H9 (cell line): ENCODE measurements around the gene JAG2. TPM values are rescaled to one million over a fixed set of nuclear protein-coding genes. Genes with fewer than 3 reads are reported as not detected.

Experiments used
- DNase-seq: peaks from one replicate; pipeline ENCODE4 v3.0.0-alpha.2; 2017
- H2AFZ ChIP-seq: one replicate; pipeline ENCODE4 v1.6.1; 2013; ENCODE audit warnings: mild to moderate bottlenecking, low read length, control low read depth, moderate library complexity
- H2AK5ac ChIP-seq: 2 replicates; pipeline ENCODE4 v1.6.1; 2013; ENCODE audit warnings: low read length, control low read depth, mixed read lengths; ENCODE audit not compliant: insufficient read length
- H2BK120ac ChIP-seq: one replicate; pipeline ENCODE4 v1.6.1; 2013; ENCODE audit warnings: low read depth, mild to moderate bottlenecking, low read length, control low read depth, inconsistent platforms; ENCODE audit not compliant: poor library complexity, severe bottlenecking
- H2BK12ac ChIP-seq: 2 replicates; pipeline ENCODE4 v1.6.1; 2013; ENCODE audit warnings: low read length, control low read depth, mixed read lengths, low read depth; ENCODE audit not compliant: insufficient read length
- H2BK15ac ChIP-seq: 2 replicates; pipeline ENCODE4 v1.6.1; 2013; ENCODE audit warnings: low read depth, low read length, control low read depth
- H2BK20ac ChIP-seq: one replicate; pipeline ENCODE4 v1.6.1; 2013; ENCODE audit warnings: low read depth, mild to moderate bottlenecking, low read length, control low read depth, inconsistent platforms; ENCODE audit not compliant: poor library complexity, severe bottlenecking
- H2BK5ac ChIP-seq: 2 replicates; pipeline ENCODE4 v1.6.1; 2013; ENCODE audit warnings: low read length, control low read depth, mixed read lengths; ENCODE audit not compliant: insufficient read length
- H3K14ac ChIP-seq: 2 replicates; pipeline ENCODE4 v1.6.1; 2013; ENCODE audit warnings: low read length, control low read depth; ENCODE audit not compliant: insufficient read depth
- H3K18ac ChIP-seq: 2 replicates; pipeline ENCODE4 v1.6.1; 2013; ENCODE audit warnings: low read depth, mild to moderate bottlenecking, mixed read lengths, low read length, control low read depth; ENCODE audit not compliant: insufficient read length
- H3K23ac ChIP-seq: 2 replicates; pipeline ENCODE4 v1.6.1; 2013; ENCODE audit warnings: low read length, control low read depth, mixed read lengths, low read depth; ENCODE audit not compliant: insufficient read length
- H3K23me2 ChIP-seq: 2 replicates; pipeline ENCODE4 v1.6.1; 2013; ENCODE audit warnings: low read depth, mild to moderate bottlenecking, mixed read lengths, low read length, control low read depth; ENCODE audit not compliant: insufficient read length, poor library complexity, severe bottlenecking
- H3K27ac ChIP-seq: 2 replicates; pipeline ENCODE4 v1.5.1; 2013; ENCODE audit warnings: low read length, control low read depth, mixed read lengths, low read depth; ENCODE audit not compliant: insufficient read length
- H3K27me3 ChIP-seq: 2 replicates; pipeline ENCODE4 v1.6.1; 2013; ENCODE audit warnings: low read length, control low read depth, inconsistent platforms; ENCODE audit not compliant: insufficient read depth
- H3K4ac ChIP-seq: 2 replicates; pipeline ENCODE4 v1.6.1; 2013; ENCODE audit warnings: low read depth, mild to moderate bottlenecking, control low read depth, inconsistent platforms, low read length, moderate library complexity
- H3K4me1 ChIP-seq: 2 replicates; pipeline ENCODE4 v1.6.1; 2013; ENCODE audit warnings: low read length, control low read depth, inconsistent platforms; ENCODE audit not compliant: insufficient read depth
- H3K4me2 ChIP-seq: 2 replicates; pipeline ENCODE4 v1.6.1; 2013; ENCODE audit warnings: low read length, control low read depth, mixed read lengths; ENCODE audit not compliant: insufficient read length, insufficient read depth
- H3K56ac ChIP-seq: 2 replicates; pipeline ENCODE4 v1.6.1; 2013; ENCODE audit warnings: low read depth, mild to moderate bottlenecking, mixed read lengths, low read length, control low read depth; ENCODE audit not compliant: insufficient read length
- H3K79me1 ChIP-seq: 2 replicates; pipeline ENCODE4 v1.6.1; 2013; ENCODE audit warnings: low read depth, mild to moderate bottlenecking, moderate library complexity, low read length, control low read depth, inconsistent platforms; ENCODE audit not compliant: insufficient read depth, poor library complexity, severe bottlenecking
- H3K79me2 ChIP-seq: 2 replicates; pipeline ENCODE4 v1.6.1; 2013; ENCODE audit warnings: low read length, control low read depth, inconsistent platforms; ENCODE audit not compliant: insufficient read depth
- H3K9ac ChIP-seq: 2 replicates; pipeline ENCODE4 v1.6.1; 2013; ENCODE audit warnings: low read length, control low read depth, mixed read lengths; ENCODE audit not compliant: insufficient read length; ENCODE audit errors: extremely low read depth
- H3K9me3 ChIP-seq: one replicate; pipeline ENCODE4 v1.6.1; 2013; ENCODE audit warnings: low read depth, low read length, inconsistent platforms; ENCODE audit not compliant: control insufficient read depth
- H3T11ph ChIP-seq: one replicate; pipeline ENCODE4 v1.6.1; 2013; ENCODE audit warnings: mild to moderate bottlenecking, low read length, control low read depth, inconsistent platforms
- H4K20me1 ChIP-seq: one replicate; pipeline ENCODE4 v1.6.1; 2013; ENCODE audit not compliant: control insufficient read depth, insufficient read length, insufficient read depth
- H4K5ac ChIP-seq: 2 replicates; pipeline ENCODE4 v1.6.1; 2013; ENCODE audit warnings: low read depth, mild to moderate bottlenecking, mixed read lengths, low read length, control low read depth; ENCODE audit not compliant: insufficient read length
- H4K8ac ChIP-seq: replicated peaks from 2 replicates; pipeline ENCODE4 v1.6.1; 2013; ENCODE audit warnings: low read length, control low read depth, mixed read lengths, low read depth; ENCODE audit not compliant: insufficient read length
- H4K91ac ChIP-seq: 2 replicates; pipeline ENCODE4 v1.6.1; 2013; ENCODE audit warnings: low read depth, mild to moderate bottlenecking, moderate library complexity, mixed read lengths, low read length, control low read depth; ENCODE audit not compliant: insufficient read length
- H3K27ac Mint-ChIP-seq, 3 experiments: 2 replicates in 2 of 3; 3 replicates in 1 of 3; pipeline ENCODE4 v1.8.0; 2020 to 2021; ENCODE audit warnings: mixed read lengths in 3 of 3, mild to moderate bottlenecking in 1 of 3, moderate library complexity in 1 of 3
- H3K27me3 Mint-ChIP-seq: 2 replicates; pipeline ENCODE4 v1.8.0; 2021; ENCODE audit warnings: low read depth, mild to moderate bottlenecking, moderate library complexity, mixed read lengths
- H3K36me3 Mint-ChIP-seq, 3 experiments: 2 replicates in 2 of 3; 3 replicates in 1 of 3; pipeline ENCODE4 v1.8.0; 2020 to 2021; ENCODE audit warnings: low read depth in 3 of 3, mixed read lengths in 3 of 3; ENCODE audit not compliant: insufficient read depth in 1 of 3
- H3K4me1 Mint-ChIP-seq, 2 experiments: 2 replicates each; pipeline ENCODE4 v1.8.0; 2020; ENCODE audit warnings: mixed read lengths in 2 of 2
- H3K4me3 Mint-ChIP-seq, 2 experiments: 2 replicates in 1 of 2; 3 replicates in 1 of 2; pipeline ENCODE4 v1.8.0; 2020 to 2021; ENCODE audit warnings: mild to moderate bottlenecking in 2 of 2, mixed read lengths in 2 of 2, moderate library complexity in 1 of 2
- H3K9me3 Mint-ChIP-seq, 2 experiments: 2 replicates in 1 of 2; 3 replicates in 1 of 2; pipeline ENCODE4 v1.8.0; 2020; ENCODE audit warnings: mild to moderate bottlenecking in 2 of 2, mixed read lengths in 2 of 2, moderate library complexity in 1 of 2
- WGBS: extraction: QIAGEN DNeasy Blood & Tissue Kit; methylation state at CpG from one replicate; pipeline ENCODE4 v1.1.7; 2013; ENCODE audit warnings: missing lambda C conversion rate, low lambda C conversion rate, mixed read lengths; ENCODE audit not compliant: insufficient read length; ENCODE audit errors: extremely low coverage; 5-methylcytosine and 5-hydroxymethylcytosine counted together
- total RNA-seq: library from RNA; stranded (reverse); gene quantifications from 2 replicates; pipeline ENCODE4 v1.2.1, GENCODE V29; 2021
- TF ChIP-seq, protein P1 (sequence below): fragments of 200-600 bp; sonication (generic); conservative IDR thresholded peaks from 3 replicates; pipeline ENCODE4 v1.8.0; 2021; ENCODE audit warnings: antibody characterized with exemption, mild to moderate bottlenecking

The JAG2 gene
- total RNA-seq, 1 experiment from 2014 or later: 11.4 TPM

DNA sequence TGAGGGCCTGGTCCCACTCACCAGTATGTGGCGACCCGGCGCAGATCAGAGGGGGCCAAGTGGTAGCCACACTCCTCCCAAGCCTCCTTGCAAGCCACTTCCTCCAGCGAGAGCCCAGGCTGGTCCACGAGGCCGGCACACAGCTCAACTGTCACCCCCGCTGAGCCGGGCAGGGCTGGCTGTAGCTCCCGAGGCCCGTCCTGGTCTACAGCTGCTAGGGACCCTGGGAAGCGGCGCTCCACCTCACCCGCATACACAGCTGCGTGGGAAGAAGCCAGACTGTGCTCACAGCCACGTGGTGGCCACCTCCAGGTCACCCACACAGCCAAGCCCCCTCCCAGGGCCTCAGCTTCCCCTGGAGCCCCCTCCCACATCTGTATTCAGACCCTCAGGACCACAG lies 7.9 kb upstream of the JAG2 start:
- Histone ChIP-seq H3K56ac (no peak overlapping the region), H2BK5ac (no peak overlapping the region), H3K23me2 (no peaks in the 10 kb centered on the region), H2BK15ac (no peak overlapping the region), H2BK20ac (no peak overlapping the region), H4K20me1 (no peaks in the 10 kb centered on the region), H3K23ac (no peak overlapping the region), H3K27ac (no peak overlapping the region), H3K4ac (no peak overlapping the region), H4K91ac (no peak overlapping the region), H3K14ac (no peak overlapping the region), H3K79me2 (no peaks in the 10 kb centered on the region), H3K27me3 (no peaks in the 10 kb centered on the region; the same call in 1 of the 2 replicates), H4K8ac (no peak overlapping the region), H4K5ac (no peak overlapping the region), H2AFZ (no peak overlapping the region), H3K4me1 (no peaks in the 10 kb centered on the region), H3K4me2 (no peak overlapping the region), H3T11ph (no peak overlapping the region), H3K9me3 (no peaks in the 10 kb centered on the region), H3K9ac (no peak overlapping the region), H3K79me1 (no peaks in the 10 kb centered on the region), H3K18ac (no peak overlapping the region), H2BK120ac (no peak overlapping the region), H2AK5ac (no peak overlapping the region), H2BK12ac (no peak overlapping the region)
- Mint-ChIP-seq H3K9me3 (no peaks in the 10 kb centered on the region), H3K27ac (no peak overlapping the region), H3K36me3 (no peaks in the 10 kb centered on the region), H3K27me3 (peaks cover 4% of the 10 kb centered on the region), H3K4me1 (peaks cover 6 to 10% of the 10 kb centered on the region in 2 experiments), H3K4me3 (no peak overlapping the region)
- TF ChIP-seq, protein P1, sequence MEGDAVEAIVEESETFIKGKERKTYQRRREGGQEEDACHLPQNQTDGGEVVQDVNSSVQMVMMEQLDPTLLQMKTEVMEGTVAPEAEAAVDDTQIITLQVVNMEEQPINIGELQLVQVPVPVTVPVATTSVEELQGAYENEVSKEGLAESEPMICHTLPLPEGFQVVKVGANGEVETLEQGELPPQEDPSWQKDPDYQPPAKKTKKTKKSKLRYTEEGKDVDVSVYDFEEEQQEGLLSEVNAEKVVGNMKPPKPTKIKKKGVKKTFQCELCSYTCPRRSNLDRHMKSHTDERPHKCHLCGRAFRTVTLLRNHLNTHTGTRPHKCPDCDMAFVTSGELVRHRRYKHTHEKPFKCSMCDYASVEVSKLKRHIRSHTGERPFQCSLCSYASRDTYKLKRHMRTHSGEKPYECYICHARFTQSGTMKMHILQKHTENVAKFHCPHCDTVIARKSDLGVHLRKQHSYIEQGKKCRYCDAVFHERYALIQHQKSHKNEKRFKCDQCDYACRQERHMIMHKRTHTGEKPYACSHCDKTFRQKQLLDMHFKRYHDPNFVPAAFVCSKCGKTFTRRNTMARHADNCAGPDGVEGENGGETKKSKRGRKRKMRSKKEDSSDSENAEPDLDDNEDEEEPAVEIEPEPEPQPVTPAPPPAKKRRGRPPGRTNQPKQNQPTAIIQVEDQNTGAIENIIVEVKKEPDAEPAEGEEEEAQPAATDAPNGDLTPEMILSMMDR: no peak
- no CpG with 5 or more reads among the region's 15 CpGs for WGBS
- no peak for DNase-seq
